ENCODE results near the gene KIF5A.

Gene KIF5A

GRCh38 chr12:57571926-57572762 is 22.3 kb downstream of the KIF5A start (continued):
- TF ChIP-seq, protein P1, sequence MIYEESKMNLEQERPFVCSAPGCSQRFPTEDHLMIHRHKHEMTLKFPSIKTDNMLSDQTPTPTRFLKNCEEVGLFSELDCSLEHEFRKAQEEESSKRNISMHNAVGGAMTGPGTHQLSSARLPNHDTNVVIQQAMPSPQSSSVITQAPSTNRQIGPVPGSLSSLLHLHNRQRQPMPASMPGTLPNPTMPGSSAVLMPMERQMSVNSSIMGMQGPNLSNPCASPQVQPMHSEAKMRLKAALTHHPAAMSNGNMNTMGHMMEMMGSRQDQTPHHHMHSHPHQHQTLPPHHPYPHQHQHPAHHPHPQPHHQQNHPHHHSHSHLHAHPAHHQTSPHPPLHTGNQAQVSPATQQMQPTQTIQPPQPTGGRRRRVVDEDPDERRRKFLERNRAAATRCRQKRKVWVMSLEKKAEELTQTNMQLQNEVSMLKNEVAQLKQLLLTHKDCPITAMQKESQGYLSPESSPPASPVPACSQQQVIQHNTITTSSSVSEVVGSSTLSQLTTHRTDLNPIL (CRISPR knock-in tag; IDR thresholded peaks at IDR 0.05; ENCODE audit: low read depth) = no peak
- no peak for TF ChIP-seq ISL1 (CRISPR knock-in tag; IDR thresholded peaks at IDR 0.05)
- no peak for TF ChIP-seq TCF4 (CRISPR knock-in tag; IDR thresholded peaks at IDR 0.05; ENCODE audit: borderline replicate concordance)
- no peak for TF ChIP-seq PPARA (CRISPR knock-in tag; IDR thresholded peaks at IDR 0.05; ENCODE audit: borderline replicate concordance)
- no peak for TF ChIP-seq CSDC2 (CRISPR knock-in tag; IDR thresholded peaks at IDR 0.05)
- TF ChIP-seq, protein P2, sequence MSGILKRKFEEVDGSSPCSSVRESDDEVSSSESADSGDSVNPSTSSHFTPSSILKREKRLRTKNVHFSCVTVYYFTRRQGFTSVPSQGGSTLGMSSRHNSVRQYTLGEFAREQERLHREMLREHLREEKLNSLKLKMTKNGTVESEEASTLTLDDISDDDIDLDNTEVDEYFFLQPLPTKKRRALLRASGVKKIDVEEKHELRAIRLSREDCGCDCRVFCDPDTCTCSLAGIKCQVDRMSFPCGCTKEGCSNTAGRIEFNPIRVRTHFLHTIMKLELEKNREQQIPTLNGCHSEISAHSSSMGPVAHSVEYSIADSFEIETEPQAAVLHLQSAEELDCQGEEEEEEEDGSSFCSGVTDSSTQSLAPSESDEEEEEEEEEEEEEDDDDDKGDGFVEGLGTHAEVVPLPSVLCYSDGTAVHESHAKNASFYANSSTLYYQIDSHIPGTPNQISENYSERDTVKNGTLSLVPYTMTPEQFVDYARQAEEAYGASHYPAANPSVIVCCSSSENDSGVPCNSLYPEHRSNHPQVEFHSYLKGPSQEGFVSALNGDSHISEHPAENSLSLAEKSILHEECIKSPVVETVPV (CRISPR knock-in tag; IDR thresholded peaks at IDR 0.05) = no peak
- TF ChIP-seq ZC3H10 (CRISPR knock-in tag; IDR thresholded peaks at IDR 0.05) = no peak

DNA sequence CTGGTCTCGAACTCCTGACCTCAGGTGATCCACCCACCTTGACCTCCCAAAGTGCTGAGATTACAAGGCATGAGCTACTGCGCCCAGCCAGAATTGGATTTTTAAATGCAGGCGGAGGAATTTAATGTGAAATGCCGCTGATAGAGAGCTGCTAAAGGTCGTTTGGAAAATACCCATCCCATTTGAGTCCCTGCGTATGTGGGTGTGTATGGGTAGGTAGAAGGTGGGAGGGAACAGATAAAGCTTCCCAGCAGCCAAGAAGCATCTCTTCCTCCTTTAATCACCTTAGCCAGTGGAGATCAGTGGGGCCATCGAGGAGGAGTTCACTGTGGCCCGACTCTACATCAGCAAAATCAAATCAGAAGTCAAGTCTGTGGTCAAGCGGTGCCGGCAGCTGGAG is 25.0 kb downstream of the KIF5A start:
- TF ChIP-seq ZNF70 (CRISPR knock-in tag; IDR thresholded peaks at IDR 0.05) = no peak
- no peak for ATAC-seq

- ATAC-seq = no peak
- TF ChIP-seq POU6F1 (CRISPR knock-in tag; IDR thresholded peaks at IDR 0.05; ENCODE audit: borderline replicate concordance, low read depth) (no peak), TOX (CRISPR knock-in tag; IDR thresholded peaks at IDR 0.05; ENCODE audit: borderline replicate concordance) (no peak), ZNF70 (CRISPR knock-in tag; IDR thresholded peaks at IDR 0.05) (no peak), PPARA (CRISPR knock-in tag; IDR thresholded peaks at IDR 0.05; ENCODE audit: borderline replicate concordance) (no peak), ESRRG (CRISPR knock-in tag; IDR thresholded peaks at IDR 0.05) (no peak), SNAI2 (CRISPR knock-in tag; IDR thresholded peaks at IDR 0.05) (no peak)
- TF ChIP-seq, protein P3, sequence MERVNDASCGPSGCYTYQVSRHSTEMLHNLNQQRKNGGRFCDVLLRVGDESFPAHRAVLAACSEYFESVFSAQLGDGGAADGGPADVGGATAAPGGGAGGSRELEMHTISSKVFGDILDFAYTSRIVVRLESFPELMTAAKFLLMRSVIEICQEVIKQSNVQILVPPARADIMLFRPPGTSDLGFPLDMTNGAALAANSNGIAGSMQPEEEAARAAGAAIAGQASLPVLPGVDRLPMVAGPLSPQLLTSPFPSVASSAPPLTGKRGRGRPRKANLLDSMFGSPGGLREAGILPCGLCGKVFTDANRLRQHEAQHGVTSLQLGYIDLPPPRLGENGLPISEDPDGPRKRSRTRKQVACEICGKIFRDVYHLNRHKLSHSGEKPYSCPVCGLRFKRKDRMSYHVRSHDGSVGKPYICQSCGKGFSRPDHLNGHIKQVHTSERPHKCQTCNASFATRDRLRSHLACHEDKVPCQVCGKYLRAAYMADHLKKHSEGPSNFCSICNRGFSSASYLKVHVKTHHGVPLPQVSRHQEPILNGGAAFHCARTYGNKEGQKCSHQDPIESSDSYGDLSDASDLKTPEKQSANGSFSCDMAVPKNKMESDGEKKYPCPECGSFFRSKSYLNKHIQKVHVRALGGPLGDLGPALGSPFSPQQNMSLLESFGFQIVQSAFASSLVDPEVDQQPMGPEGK (CRISPR knock-in tag; IDR thresholded peaks at IDR 0.05; ENCODE audit: borderline replicate concordance) = no peak
- TF ChIP-seq, protein P4, sequence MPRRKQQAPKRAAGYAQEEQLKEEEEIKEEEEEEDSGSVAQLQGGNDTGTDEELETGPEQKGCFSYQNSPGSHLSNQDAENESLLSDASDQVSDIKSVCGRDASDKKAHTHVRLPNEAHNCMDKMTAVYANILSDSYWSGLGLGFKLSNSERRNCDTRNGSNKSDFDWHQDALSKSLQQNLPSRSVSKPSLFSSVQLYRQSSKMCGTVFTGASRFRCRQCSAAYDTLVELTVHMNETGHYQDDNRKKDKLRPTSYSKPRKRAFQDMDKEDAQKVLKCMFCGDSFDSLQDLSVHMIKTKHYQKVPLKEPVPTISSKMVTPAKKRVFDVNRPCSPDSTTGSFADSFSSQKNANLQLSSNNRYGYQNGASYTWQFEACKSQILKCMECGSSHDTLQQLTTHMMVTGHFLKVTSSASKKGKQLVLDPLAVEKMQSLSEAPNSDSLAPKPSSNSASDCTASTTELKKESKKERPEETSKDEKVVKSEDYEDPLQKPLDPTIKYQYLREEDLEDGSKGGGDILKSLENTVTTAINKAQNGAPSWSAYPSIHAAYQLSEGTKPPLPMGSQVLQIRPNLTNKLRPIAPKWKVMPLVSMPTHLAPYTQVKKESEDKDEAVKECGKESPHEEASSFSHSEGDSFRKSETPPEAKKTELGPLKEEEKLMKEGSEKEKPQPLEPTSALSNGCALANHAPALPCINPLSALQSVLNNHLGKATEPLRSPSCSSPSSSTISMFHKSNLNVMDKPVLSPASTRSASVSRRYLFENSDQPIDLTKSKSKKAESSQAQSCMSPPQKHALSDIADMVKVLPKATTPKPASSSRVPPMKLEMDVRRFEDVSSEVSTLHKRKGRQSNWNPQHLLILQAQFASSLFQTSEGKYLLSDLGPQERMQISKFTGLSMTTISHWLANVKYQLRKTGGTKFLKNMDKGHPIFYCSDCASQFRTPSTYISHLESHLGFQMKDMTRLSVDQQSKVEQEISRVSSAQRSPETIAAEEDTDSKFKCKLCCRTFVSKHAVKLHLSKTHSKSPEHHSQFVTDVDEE (CRISPR knock-in tag; IDR thresholded peaks at IDR 0.05) = no peak
These were observed 26.1 kb downstream of the KIF5A start for GRCh38 chr12:57575771-57576612.

- no peak for ATAC-seq
- TF ChIP-seq, protein P4 (CRISPR knock-in tag; IDR thresholded peaks at IDR 0.05) = no peak
- TF ChIP-seq ZC3H10 (CRISPR knock-in tag; IDR thresholded peaks at IDR 0.05) (no peak), GLIS3 (CRISPR knock-in tag; IDR thresholded peaks at IDR 0.05) (no peak), ARNTL (CRISPR knock-in tag; IDR thresholded peaks at IDR 0.05; ENCODE audit: borderline replicate concordance, low read depth) (no peak), ZFP30 (CRISPR knock-in tag; IDR thresholded peaks at IDR 0.05) (no peak), PPARA (CRISPR knock-in tag; IDR thresholded peaks at IDR 0.05; ENCODE audit: borderline replicate concordance) (no peak), ISL1 (CRISPR knock-in tag; IDR thresholded peaks at IDR 0.05) (no peak)
- TF ChIP-seq, protein P1 (CRISPR knock-in tag; IDR thresholded peaks at IDR 0.05; ENCODE audit: low read depth) = no peak
These were observed 26.8 kb downstream of the KIF5A start for GRCh38 chr12:57576613-57577160.

All from SK-N-SH treated with all-trans-retinoic acid at 6 μM for 48 hours (cell line).